HK-2 (cell line): ENCODE results near the gene C10orf95.
A peak's percentile ranks its signal among the peaks of the same experiment; 100 is the strongest.

ENCODE experiments used
- DNase-seq: peaks from one replicate; pipeline ENCODE4 v3.0.0-alpha.2; 2018; ENCODE audit not compliant: unreplicated experiment

Gene C10orf95

GRCh38 chr10:102435133-102435497, 16.2 kb downstream of the C10orf95 start:
- no peak for DNase-seq

DNA sequence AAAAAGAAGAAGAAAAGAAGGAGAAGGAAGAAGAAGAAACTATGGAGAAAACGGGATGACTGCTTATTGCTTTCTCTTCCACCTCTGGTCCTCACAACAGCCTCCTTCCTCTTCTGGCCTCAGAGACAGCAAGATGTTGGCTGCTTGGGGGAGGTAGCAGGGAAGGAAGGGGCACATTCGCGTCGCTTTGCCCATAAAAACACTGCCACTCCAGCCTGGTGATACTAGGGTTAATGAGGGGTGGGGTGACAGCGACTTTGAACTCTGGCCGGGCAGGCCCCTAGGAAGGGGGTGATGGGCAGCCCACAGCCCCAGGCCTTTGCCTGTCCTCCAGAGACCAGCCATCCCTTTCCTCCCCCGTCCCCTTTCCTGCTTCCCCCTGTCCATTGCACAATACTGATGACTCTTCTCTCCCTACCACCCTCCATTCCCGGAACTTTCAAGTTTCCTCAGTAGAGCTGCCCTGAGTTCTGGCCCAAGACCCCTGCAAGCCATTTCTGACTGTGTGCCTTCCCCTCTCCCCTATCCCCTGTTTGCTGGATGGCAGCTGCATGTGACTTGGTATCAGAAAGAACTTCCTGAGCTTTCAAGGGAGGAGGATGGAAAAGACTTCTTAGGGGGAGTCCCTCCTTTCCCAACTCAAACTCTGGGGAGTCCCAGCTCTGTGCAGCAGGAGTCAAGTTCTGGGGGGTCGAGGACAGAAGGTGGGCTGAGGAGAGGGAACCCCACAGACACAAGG, 16.8 kb downstream of the C10orf95 start:
- no peak for DNase-seq

DNA sequence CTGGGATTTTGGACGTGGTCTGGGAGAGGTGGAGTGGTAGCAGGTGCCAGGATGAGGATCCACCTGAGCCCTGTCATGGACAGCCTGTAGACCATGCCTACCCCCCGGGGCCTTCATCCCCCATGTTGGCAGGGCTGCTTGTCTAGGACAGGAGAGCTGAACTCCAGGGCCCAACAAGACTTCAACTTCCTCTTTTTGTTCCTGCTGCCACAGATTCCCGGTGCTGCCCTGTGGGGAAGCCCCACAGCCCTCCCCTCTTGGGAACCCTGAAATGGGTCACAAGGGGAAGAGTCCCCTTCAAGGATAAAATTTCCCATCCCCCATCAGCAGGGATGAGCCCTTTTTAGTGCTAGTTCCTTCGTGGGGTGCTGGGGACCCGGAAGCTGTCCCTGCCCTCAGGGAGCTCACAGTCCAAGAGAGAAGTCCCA, 17.7 kb downstream of the C10orf95 start:
- DNase-seq: no peak

GRCh38 chr10:102432162-102432950, 19.0 kb downstream of the C10orf95 start, which contains the start of gene CUEDC2:
Gene CUEDC2 (minus strand): TSS chr10:102432574. CDS start chr10:102425188, 7,386 bp downstream.
- peak; percentile 98 for DNase-seq

DNA sequence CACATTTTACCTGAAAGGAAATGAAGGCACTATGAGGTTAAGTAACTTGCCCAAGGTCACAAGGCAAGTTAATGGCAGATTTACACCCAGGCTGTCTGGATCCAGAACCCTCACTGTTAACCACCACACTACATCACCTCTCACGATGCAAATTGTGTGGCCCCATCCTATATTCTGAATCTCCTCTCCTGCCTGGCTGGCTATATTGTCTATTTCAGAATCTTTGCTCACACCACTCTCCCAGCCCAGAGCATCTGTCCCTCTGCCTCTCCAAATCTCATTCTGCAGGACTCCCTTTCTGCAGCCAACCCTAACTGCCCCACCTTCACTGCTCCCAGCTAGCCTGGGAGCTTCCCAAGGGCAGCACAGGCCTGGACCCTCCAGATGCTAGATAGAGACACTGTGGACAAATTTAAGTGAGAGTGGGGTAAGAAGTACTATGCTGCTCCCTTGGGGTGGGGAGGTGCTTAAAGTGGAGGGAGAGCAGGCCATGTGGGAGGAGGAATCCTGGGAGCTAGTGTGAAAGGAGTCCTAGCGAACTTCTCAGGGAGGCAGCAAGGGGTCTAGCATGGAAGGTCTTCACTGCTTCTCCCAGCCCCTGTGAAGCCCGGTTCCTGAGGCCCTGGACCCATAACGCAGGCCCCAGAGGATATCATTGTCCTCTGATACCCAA, 19.8 kb downstream of the C10orf95 start:
- DNase-seq: no peak

DNA sequence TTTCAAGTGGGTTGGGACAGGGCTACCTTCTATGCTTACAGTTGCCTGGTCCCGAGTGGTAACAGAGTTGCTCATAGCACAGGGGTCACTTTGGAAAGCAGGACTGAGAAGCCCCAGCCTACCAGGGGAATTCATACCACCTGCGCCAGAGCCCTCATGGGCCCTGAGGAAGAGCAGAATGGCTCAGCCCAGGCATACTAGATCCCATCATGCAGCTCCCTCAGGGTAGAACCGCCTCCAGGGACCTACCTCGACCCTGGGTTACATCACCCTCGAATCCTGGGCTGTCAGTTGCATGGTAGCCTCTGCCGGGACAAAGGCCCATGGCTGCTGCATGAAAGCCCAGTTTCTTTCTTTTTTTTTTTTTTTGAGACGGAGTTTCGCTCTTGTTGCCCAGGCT, 21.9 kb downstream of the C10orf95 start:
- no peak for DNase-seq

- no peak for DNase-seq
These were observed 24.5 kb downstream of the C10orf95 start for GRCh38 chr10:102426803-102427287.

DNA sequence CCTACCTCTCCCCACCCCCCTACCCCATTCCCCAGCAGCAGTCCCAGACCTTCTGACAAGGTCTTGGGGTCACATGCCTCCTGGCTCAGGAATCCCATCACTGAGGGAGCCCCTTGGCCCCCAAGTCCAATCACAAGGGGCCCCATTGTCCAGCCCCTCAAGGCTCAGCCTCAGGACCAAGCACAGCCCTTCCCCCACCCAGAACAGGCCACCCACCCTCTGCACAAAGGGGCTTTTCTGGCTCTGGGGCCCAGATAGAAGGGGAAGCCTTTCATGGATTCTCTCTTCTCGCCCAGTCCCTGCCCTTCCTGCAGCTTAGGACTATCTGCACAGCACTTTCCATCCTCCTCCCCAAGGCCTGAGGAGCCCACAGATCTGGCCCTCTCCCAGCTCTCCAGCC, 25.9 kb downstream of the C10orf95 start:
- DNase-seq: no peak

DNA sequence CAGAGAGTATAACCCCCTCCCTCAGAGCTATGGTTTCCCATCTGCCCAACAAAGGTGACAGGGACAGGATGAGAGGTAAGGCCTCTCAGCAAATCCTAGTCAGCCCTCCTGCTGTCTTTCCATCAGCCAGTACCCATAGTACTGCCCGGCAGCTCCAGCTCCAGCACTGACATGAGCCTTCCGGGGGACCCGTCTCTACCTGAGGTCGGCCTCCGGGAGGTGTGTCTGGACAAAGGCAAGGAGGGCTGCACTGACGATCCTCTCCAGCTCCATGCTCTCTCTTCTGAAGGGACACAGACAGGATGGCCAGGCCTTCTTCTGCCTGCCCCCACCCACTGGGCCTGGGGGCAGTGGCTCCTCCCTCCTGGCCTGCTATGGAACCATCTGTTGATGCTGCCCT, 26.4 kb downstream of the C10orf95 start:
- no peak for DNase-seq

- DNase-seq: no peak
These were observed 27.2 kb downstream of the C10orf95 start for GRCh38 chr10:102424145-102424544.

- no peak for DNase-seq
These were observed 27.9 kb downstream of the C10orf95 start for GRCh38 chr10:102423372-102423968.

DNA sequence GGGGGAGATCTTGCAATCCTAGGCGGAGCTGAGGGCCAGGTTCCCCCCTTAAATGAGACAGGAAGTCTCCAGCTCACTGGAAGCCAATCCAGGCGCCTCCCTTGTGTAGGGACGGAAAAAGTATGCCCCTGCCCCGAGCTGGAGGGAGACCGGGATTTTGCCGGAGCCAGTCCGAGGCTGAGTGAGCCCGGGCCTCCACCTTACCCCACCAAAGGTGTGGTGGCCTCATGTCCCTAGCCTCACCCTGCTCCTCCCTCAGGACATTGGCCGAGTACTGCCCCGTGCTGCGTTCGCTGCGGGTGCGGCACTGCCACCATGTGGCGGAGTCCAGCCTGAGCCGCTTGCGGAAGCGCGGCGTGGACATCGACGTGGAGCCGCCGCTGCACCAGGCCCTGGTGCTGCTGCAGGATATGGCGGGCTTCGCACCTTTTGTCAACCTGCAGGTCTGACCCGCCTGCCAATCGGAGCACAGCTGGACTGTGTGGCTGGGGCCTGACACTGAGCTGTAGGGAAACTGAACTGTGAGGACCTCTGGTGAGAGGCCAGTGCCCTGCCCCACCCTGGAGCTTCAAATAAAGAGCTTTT, 28.7 kb downstream of the C10orf95 start:
- DNase-seq: peak; percentile 89

- DNase-seq: peak; percentile 71
These were observed 29.4 kb downstream of the C10orf95 start for GRCh38 chr10:102421757-102422512.

GRCh38 chr10:102421507-102421756, 29.9 kb downstream of the C10orf95 start:
- no peak for DNase-seq

GRCh38 chr10:102420714-102421506, 30.4 kb downstream of the C10orf95 start, which contains the start of gene FBXL15:
Gene FBXL15 (plus strand): TSS chr10:102420836. CDS start chr10:102421130, 294 bp downstream.
- peak; percentile 99 for DNase-seq

DNA sequence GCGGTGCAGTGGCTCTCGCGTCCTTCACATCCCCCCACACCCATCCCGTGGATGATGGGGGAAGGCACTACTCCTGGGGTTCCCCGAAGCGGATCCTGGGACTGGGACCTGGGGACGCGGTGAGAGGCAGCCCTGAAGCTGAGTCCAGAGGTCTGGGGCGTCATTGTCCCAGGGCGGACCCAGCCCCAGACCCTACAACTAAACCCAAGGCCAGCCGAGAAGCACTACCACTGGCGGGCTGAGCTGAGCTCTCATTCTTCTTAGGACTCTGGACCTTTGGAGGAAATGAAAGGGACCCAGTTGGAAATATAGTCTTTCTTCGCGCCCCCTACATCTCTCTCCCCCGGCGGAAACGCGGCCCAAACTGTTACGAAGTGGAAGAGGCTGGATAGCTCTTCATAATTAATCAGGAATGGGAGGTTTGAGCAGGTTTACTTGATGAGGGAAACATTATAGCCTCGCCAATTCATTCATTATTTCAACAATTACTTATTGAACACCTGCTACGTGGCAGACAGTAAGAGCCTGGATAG, 31.1 kb downstream of the C10orf95 start:
- DNase-seq: no peak

GRCh38 chr10:102419269-102420180, 31.8 kb downstream of the C10orf95 start:
- peak; percentile 66 for DNase-seq

DNA sequence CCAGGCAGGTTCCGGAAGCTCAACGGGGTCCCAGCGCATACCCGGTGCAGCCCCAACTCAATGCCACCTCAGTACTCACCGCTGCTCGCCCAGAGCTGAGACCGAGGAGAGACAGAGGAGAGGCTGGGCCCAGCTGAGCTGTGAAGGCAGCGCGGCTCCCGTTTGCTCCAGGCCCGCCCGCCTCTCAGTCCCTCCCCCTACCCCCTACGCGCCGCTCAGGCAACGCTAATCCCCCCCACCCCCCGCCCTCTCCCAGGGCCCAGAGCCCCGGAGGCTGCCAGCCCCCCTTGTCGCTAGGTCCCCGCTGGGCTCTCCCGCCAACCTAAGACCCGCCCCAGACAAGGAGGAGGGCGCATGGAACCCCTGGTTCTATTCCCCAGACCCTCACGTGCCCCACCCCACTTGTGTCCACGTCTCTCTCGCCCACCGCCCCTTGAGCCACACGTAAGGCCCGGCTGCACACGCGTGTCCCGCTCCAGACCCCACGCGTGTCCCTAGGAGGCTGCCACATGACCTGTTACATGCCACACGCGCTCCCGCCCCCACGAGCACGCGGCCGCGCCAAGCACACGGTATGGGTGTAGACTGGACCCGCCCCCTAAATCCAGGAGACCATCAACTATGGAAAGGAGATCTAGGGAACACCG, 32.6 kb downstream of the C10orf95 start, which contains the start of gene PSD:
Gene PSD (minus strand): TSS at position 164 of the 647 bp plus-strand sequence. CDS start 1,747 bp downstream, outside the sequence.
- DNase-seq: no peak
